H9 (cell line): ENCODE measurements around the gene PRKAG2. TPM values are rescaled to one million over a fixed set of nuclear protein-coding genes. Genes with fewer than 3 reads are reported as not detected.

Experiments
- DNase-seq: peaks from one replicate; pipeline ENCODE4 v3.0.0-alpha.2; 2017
- H2AFZ ChIP-seq: one replicate; pipeline ENCODE4 v1.6.1; 2013; ENCODE audit warnings: mild to moderate bottlenecking, low read length, control low read depth, moderate library complexity
- H2AK5ac ChIP-seq: 2 replicates; pipeline ENCODE4 v1.6.1; 2013; ENCODE audit warnings: low read length, control low read depth, mixed read lengths; ENCODE audit not compliant: insufficient read length
- H2BK120ac ChIP-seq: one replicate; pipeline ENCODE4 v1.6.1; 2013; ENCODE audit warnings: low read depth, mild to moderate bottlenecking, low read length, control low read depth, inconsistent platforms; ENCODE audit not compliant: poor library complexity, severe bottlenecking
- H2BK12ac ChIP-seq: 2 replicates; pipeline ENCODE4 v1.6.1; 2013; ENCODE audit warnings: low read length, control low read depth, mixed read lengths, low read depth; ENCODE audit not compliant: insufficient read length
- H2BK15ac ChIP-seq: 2 replicates; pipeline ENCODE4 v1.6.1; 2013; ENCODE audit warnings: low read depth, low read length, control low read depth
- H2BK20ac ChIP-seq: one replicate; pipeline ENCODE4 v1.6.1; 2013; ENCODE audit warnings: low read depth, mild to moderate bottlenecking, low read length, control low read depth, inconsistent platforms; ENCODE audit not compliant: poor library complexity, severe bottlenecking
- H2BK5ac ChIP-seq: 2 replicates; pipeline ENCODE4 v1.6.1; 2013; ENCODE audit warnings: low read length, control low read depth, mixed read lengths; ENCODE audit not compliant: insufficient read length
- H3K14ac ChIP-seq: 2 replicates; pipeline ENCODE4 v1.6.1; 2013; ENCODE audit warnings: low read length, control low read depth; ENCODE audit not compliant: insufficient read depth
- H3K18ac ChIP-seq: 2 replicates; pipeline ENCODE4 v1.6.1; 2013; ENCODE audit warnings: low read depth, mild to moderate bottlenecking, mixed read lengths, low read length, control low read depth; ENCODE audit not compliant: insufficient read length
- H3K23ac ChIP-seq: 2 replicates; pipeline ENCODE4 v1.6.1; 2013; ENCODE audit warnings: low read length, control low read depth, mixed read lengths, low read depth; ENCODE audit not compliant: insufficient read length
- H3K23me2 ChIP-seq: 2 replicates; pipeline ENCODE4 v1.6.1; 2013; ENCODE audit warnings: low read depth, mild to moderate bottlenecking, mixed read lengths, low read length, control low read depth; ENCODE audit not compliant: insufficient read length, poor library complexity, severe bottlenecking
- H3K27ac ChIP-seq: 2 replicates; pipeline ENCODE4 v1.5.1; 2013; ENCODE audit warnings: low read length, control low read depth, mixed read lengths, low read depth; ENCODE audit not compliant: insufficient read length
- H3K27me3 ChIP-seq: 2 replicates; pipeline ENCODE4 v1.6.1; 2013; ENCODE audit warnings: low read length, control low read depth, inconsistent platforms; ENCODE audit not compliant: insufficient read depth
- H3K4ac ChIP-seq: 2 replicates; pipeline ENCODE4 v1.6.1; 2013; ENCODE audit warnings: low read depth, mild to moderate bottlenecking, control low read depth, inconsistent platforms, low read length, moderate library complexity
- H3K4me1 ChIP-seq: 2 replicates; pipeline ENCODE4 v1.6.1; 2013; ENCODE audit warnings: low read length, control low read depth, inconsistent platforms; ENCODE audit not compliant: insufficient read depth
- H3K4me2 ChIP-seq: 2 replicates; pipeline ENCODE4 v1.6.1; 2013; ENCODE audit warnings: low read length, control low read depth, mixed read lengths; ENCODE audit not compliant: insufficient read length, insufficient read depth
- H3K56ac ChIP-seq: 2 replicates; pipeline ENCODE4 v1.6.1; 2013; ENCODE audit warnings: low read depth, mild to moderate bottlenecking, mixed read lengths, low read length, control low read depth; ENCODE audit not compliant: insufficient read length
- H3K79me1 ChIP-seq: 2 replicates; pipeline ENCODE4 v1.6.1; 2013; ENCODE audit warnings: low read depth, mild to moderate bottlenecking, moderate library complexity, low read length, control low read depth, inconsistent platforms; ENCODE audit not compliant: insufficient read depth, poor library complexity, severe bottlenecking
- H3K79me2 ChIP-seq: 2 replicates; pipeline ENCODE4 v1.6.1; 2013; ENCODE audit warnings: low read length, control low read depth, inconsistent platforms; ENCODE audit not compliant: insufficient read depth
- H3K9ac ChIP-seq: 2 replicates; pipeline ENCODE4 v1.6.1; 2013; ENCODE audit warnings: low read length, control low read depth, mixed read lengths; ENCODE audit not compliant: insufficient read length; ENCODE audit errors: extremely low read depth
- H3K9me3 ChIP-seq: one replicate; pipeline ENCODE4 v1.6.1; 2013; ENCODE audit warnings: low read depth, low read length, inconsistent platforms; ENCODE audit not compliant: control insufficient read depth
- H3T11ph ChIP-seq: one replicate; pipeline ENCODE4 v1.6.1; 2013; ENCODE audit warnings: mild to moderate bottlenecking, low read length, control low read depth, inconsistent platforms
- H4K20me1 ChIP-seq: one replicate; pipeline ENCODE4 v1.6.1; 2013; ENCODE audit not compliant: control insufficient read depth, insufficient read length, insufficient read depth
- H4K5ac ChIP-seq: 2 replicates; pipeline ENCODE4 v1.6.1; 2013; ENCODE audit warnings: low read depth, mild to moderate bottlenecking, mixed read lengths, low read length, control low read depth; ENCODE audit not compliant: insufficient read length
- H4K8ac ChIP-seq: replicated peaks from 2 replicates; pipeline ENCODE4 v1.6.1; 2013; ENCODE audit warnings: low read length, control low read depth, mixed read lengths, low read depth; ENCODE audit not compliant: insufficient read length
- H4K91ac ChIP-seq: 2 replicates; pipeline ENCODE4 v1.6.1; 2013; ENCODE audit warnings: low read depth, mild to moderate bottlenecking, moderate library complexity, mixed read lengths, low read length, control low read depth; ENCODE audit not compliant: insufficient read length
- H3K27ac Mint-ChIP-seq, 3 experiments: 2 replicates in 2 of 3; 3 replicates in 1 of 3; pipeline ENCODE4 v1.8.0; 2020 to 2021; ENCODE audit warnings: mixed read lengths in 3 of 3, mild to moderate bottlenecking in 1 of 3, moderate library complexity in 1 of 3
- H3K27me3 Mint-ChIP-seq: 2 replicates; pipeline ENCODE4 v1.8.0; 2021; ENCODE audit warnings: low read depth, mild to moderate bottlenecking, moderate library complexity, mixed read lengths
- H3K36me3 Mint-ChIP-seq, 3 experiments: 2 replicates in 2 of 3; 3 replicates in 1 of 3; pipeline ENCODE4 v1.8.0; 2020 to 2021; ENCODE audit warnings: low read depth in 3 of 3, mixed read lengths in 3 of 3; ENCODE audit not compliant: insufficient read depth in 1 of 3
- H3K4me1 Mint-ChIP-seq, 2 experiments: 2 replicates each; pipeline ENCODE4 v1.8.0; 2020; ENCODE audit warnings: mixed read lengths in 2 of 2
- H3K4me3 Mint-ChIP-seq, 2 experiments: 2 replicates in 1 of 2; 3 replicates in 1 of 2; pipeline ENCODE4 v1.8.0; 2020 to 2021; ENCODE audit warnings: mild to moderate bottlenecking in 2 of 2, mixed read lengths in 2 of 2, moderate library complexity in 1 of 2
- H3K9me3 Mint-ChIP-seq, 2 experiments: 2 replicates in 1 of 2; 3 replicates in 1 of 2; pipeline ENCODE4 v1.8.0; 2020; ENCODE audit warnings: mild to moderate bottlenecking in 2 of 2, mixed read lengths in 2 of 2, moderate library complexity in 1 of 2
- CTCF ChIP-seq: fragments of 200-600 bp; sonication (generic); conservative IDR thresholded peaks from 3 replicates; pipeline ENCODE4 v1.8.0; 2021; ENCODE audit warnings: antibody characterized with exemption, mild to moderate bottlenecking
- WGBS: extraction: QIAGEN DNeasy Blood & Tissue Kit; methylation state at CpG from one replicate; pipeline ENCODE4 v1.1.7; 2013; ENCODE audit warnings: missing lambda C conversion rate, low lambda C conversion rate, mixed read lengths; ENCODE audit not compliant: insufficient read length; ENCODE audit errors: extremely low coverage; 5-methylcytosine and 5-hydroxymethylcytosine counted together
- total RNA-seq: library from RNA; stranded (reverse); gene quantifications from 2 replicates; pipeline ENCODE4 v1.2.1, GENCODE V29; 2021

Gene PRKAG2
- total RNA-seq, 1 experiment from 2014 or later, result 11.8 TPM

- H3K9me3 ChIP-seq, result no peaks in the 10 kb centered on the region
These were observed 177.6 kb downstream of the PRKAG2 start for GRCh38 chr7:151699147-151699927.

More at GRCh38 chr7:151699147-151699927, 177.6 kb downstream of the PRKAG2 start:
- H4K20me1 ChIP-seq, result no peaks in the 10 kb centered on the region
- H3K18ac ChIP-seq, result no peak overlapping the region
- no peak overlapping the region for H2BK15ac ChIP-seq
- no peak overlapping the region for H2BK120ac ChIP-seq
- H4K5ac ChIP-seq, result no peak overlapping the region
- no peak overlapping the region for H3K23ac ChIP-seq
- no peak overlapping the region for H3T11ph ChIP-seq
- H4K91ac ChIP-seq, result no peak overlapping the region
- DNase-seq, result no peak
- H2BK20ac ChIP-seq, result no peak overlapping the region
- no peak for TF ChIP-seq CTCF
- Mint-ChIP-seq H3K36me3 (no peaks in the 10 kb centered on the region), H3K4me3 (no peak overlapping the region), H3K27ac (no peak overlapping the region), H3K4me1 (peaks cover 22 to 24% of the 10 kb centered on the region in 2 experiments), H3K9me3 (no peaks in the 10 kb centered on the region; a peak in 1 of 5 replicates), H3K27me3 (no peaks in the 10 kb centered on the region; the same call in 1 of the 2 replicates)
- H3K14ac ChIP-seq, result no peak overlapping the region
- no peak overlapping the region for H2BK5ac ChIP-seq
- no peak overlapping the region for H3K4me2 ChIP-seq
- H3K4me1 ChIP-seq, result no peaks in the 10 kb centered on the region; the same call in 1 of the 2 replicates
- no peak overlapping the region for H2AK5ac ChIP-seq
- no peaks in the 10 kb centered on the region for H3K23me2 ChIP-seq
- H3K79me2 ChIP-seq, result no peaks in the 10 kb centered on the region
- no peak overlapping the region for H2BK12ac ChIP-seq
- no peaks in the 10 kb centered on the region for H3K27me3 ChIP-seq
- WGBS, result no CpG with 5 or more reads among the region's 16 CpGs
- H3K56ac ChIP-seq, result no peak overlapping the region
- H3K9ac ChIP-seq, result no peak overlapping the region
- H3K4ac ChIP-seq, result no peak overlapping the region
- no peak overlapping the region for H3K27ac ChIP-seq
- H2AFZ ChIP-seq, result no peak overlapping the region
- H3K79me1 ChIP-seq, result no peaks in the 10 kb centered on the region
- no peak overlapping the region for H4K8ac ChIP-seq
